GM21367 (cell line): Measurements from ENCODE around the gene IRAK2.
"Not testable (repeated sequence)": the region's sequence is repeated elsewhere in the genome, so short reads cannot be mapped to it uniquely, and the experiment has no call there.

ENCODE experiments used
- ATAC-seq: cut with Tn5 transposase; IDR thresholded peaks from one replicate; pipeline ENCODE4 v1.9.1; 2021; ENCODE audit not compliant: unreplicated experiment

IRAK2 gene, protein sequence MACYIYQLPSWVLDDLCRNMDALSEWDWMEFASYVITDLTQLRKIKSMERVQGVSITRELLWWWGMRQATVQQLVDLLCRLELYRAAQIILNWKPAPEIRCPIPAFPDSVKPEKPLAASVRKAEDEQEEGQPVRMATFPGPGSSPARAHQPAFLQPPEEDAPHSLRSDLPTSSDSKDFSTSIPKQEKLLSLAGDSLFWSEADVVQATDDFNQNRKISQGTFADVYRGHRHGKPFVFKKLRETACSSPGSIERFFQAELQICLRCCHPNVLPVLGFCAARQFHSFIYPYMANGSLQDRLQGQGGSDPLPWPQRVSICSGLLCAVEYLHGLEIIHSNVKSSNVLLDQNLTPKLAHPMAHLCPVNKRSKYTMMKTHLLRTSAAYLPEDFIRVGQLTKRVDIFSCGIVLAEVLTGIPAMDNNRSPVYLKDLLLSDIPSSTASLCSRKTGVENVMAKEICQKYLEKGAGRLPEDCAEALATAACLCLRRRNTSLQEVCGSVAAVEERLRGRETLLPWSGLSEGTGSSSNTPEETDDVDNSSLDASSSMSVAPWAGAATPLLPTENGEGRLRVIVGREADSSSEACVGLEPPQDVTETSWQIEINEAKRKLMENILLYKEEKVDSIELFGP

DNA sequence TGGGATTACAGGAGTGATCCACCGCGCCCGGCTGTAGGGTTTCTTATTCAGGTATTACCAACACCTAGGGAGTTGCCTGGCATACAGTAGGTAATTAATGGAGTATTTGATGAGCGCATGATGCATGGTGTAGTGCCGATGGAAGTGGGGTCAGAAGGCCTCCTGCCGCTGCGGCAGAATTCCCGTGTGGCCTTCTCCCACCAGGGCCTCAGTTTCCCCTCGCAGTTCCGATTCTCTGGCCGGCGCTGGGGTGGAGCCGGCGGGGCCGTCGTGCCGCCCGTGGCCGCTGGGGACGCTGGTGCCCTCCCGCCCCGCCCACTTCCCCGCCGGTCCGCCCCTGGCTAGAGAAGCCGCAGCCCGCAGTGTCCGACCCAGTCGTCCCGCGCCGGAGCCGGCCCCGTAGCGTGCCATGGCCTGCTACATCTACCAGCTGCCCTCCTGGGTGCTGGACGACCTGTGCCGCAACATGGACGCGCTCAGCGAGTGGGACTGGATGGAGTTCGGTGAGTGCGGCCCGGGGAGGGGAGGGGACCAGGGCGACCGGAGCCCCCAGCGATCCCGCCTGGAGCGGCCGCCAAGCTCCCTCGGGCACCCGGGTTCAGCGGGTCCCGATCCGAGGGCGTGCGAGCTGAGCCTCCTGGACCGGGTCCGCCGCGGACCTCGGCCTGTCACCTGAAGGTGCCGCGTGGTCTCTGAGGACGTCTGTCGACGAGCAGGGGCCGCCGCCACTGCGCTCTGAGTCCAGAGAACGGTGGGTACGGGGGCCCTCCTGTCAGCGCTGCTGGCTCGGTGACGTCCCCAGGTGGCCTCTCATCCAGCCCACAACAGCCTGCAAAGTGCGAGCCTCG is at the start of gene IRAK2:
TSS of gene IRAK2 (plus strand) at position 374 of the 848 bp plus-strand sequence. CDS start at position 410, 36 bp downstream.
- no peak for ATAC-seq

GRCh38 chr3:10115326-10116137 is 49.2 kb upstream of the IRAK2 start, which contains the start of gene BRK1:
BRK1 (plus strand) TSS chr3:10115675; CDS start chr3:10115702, 27 bp downstream.
- peak; percentile 95 for ATAC-seq

DNA sequence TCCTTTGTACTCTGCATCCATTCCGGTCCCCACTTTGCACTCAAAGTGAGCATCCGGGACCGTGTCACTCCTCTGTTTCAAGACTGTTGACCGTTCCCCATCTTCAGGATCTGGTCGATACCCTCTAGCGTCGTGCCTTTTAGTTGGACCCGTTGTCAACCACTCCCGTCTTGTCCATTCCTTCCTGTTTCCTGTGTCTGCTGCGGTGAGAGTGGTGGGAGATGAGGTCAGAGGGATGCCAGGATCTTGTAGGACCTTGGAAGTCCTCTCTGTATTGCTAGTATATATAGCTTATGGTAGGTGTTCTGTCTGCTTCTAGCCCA is 48.6 kb upstream of the IRAK2 start:
- no peak for ATAC-seq

GRCh38 chr3:10116928-10117327 is 47.8 kb upstream of the IRAK2 start:
- ATAC-seq, result no peak

DNA sequence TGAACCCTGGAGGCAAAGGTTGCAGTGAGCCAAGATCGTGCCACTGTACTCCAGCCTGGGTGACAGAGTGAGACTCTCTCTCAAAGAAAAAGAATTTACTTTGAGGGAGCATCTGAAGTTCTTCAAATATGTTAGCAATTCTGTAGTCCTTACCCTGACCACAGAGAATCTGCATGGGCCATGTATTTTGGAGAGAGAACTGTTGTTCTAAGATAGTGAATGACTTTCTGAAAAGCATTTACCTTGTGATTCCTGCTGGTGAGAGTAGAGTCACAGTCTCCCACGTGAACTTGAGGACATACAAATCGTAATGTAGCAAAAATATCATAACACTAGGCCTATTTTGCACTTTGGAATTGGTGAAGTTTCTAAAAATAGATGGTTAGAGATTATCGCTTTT is 45.3 kb upstream of the IRAK2 start:
- no peak for ATAC-seq

DNA sequence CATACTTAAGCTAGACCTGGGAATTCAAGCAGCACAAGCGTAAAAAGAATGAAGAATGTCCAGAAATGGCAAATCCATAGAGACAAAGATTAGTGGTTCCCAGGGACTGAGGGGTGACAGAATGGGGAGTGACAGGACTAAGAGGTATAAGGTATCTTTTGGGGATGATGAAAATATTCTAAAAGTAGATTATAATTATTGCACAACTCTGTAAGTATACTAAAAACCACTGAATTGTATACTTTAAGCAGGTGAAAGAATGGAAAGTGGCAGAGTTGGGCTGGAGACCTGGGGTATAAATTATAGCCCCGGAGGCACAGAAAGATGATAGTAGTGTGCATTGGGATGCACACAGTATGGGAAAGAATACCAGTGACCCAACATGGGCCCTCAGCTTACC is 43.7 kb upstream of the IRAK2 start:
- ATAC-seq, result no peak

DNA sequence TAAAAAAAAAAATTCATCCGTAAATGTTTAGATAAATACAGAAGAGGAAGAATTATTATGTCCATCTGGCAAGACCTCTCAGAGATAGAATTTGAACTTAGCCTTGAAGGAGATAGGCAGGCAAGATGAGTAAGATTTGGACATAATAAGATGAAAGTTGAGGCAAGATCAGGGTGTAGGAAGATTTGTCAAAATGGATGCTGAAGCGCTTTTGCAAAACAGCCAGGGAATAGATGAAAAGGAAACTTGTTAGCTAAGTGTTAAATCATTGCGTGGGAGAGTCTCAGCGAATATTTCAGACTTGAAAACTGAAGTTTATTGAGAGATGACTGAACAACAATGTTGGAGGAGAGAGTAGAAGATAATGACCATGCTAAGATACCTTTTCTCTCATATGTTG is 42.0 kb upstream of the IRAK2 start:
- ATAC-seq, result no peak

- not testable (repeated sequence) for ATAC-seq
Observed at GRCh38 chr3:10135872-10136271, 28.8 kb upstream of the IRAK2 start.

DNA sequence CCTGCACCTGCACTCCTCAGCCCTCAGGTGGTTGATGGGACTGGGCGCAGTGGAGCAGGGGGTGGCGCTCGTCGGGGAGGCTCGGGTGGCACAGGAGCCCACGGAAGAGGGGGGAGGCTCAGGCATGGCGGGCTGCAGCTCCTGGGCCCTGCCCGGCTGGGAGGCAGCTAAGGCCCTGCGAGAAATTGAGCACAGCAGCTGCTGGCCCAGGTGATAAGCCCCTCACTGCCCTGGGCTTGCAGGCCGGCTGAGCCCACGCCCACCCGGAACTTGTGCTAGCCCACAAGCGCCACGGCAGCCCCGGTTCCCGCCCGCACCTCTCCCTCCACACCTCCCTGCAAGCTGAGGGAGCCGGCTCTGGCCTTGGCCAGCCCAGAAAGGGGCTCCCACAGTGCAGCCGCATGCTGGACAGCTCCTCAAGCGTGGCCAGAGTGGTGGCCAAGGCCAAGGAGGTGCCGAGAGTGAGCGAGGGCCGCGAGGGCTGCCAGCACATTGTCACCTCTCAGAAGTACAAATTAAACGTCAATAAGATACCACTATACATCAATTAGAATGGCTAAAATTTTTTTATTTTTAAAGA is 28.2 kb upstream of the IRAK2 start:
- ATAC-seq, result no peak

DNA sequence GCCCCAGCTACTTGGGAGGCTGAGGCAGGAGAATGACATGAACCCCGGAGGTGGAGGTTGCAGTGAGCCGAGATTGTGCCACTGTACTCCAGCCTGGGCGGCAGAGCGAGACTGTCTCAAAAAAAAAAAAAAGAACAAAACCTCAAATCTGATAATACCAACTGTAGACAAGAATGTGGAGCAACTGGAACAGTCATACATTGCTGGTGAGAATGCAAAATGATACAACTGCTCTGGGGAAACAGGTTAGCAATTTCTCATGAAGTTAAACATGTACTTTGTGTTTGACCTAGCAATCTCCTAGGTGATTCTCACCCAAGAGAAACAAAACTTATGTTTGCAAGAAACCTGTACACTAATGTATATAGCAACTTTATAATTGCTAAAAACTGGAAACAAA is 27.5 kb upstream of the IRAK2 start:
- ATAC-seq, result no peak

DNA sequence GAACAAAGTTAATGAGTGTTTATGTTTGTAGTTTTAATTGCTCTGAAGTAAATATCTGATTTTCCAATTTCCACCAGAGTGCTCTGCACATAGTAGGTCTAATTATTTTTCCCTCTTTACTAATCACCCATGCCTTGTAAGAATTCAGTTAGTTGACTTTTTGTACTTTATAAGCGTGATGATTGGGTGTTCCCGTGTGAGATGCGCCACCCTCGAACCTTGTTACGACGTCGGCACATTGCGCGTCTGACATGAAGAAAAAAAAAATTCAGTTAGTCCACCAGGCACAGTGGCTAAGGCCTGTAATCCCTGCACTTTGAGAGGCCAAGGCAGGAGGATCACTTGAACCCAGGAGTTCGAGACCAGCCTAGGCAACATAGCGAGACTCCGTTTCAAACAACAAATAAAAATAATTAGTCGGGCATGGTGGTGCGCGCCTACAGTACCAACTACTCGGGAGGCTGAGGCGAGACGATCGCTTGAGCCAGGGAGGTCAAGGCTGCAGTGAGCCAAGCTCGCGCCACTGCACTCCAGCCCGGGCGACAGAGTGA is 23.6 kb upstream of the IRAK2 start:
- ATAC-seq, result no peak

DNA sequence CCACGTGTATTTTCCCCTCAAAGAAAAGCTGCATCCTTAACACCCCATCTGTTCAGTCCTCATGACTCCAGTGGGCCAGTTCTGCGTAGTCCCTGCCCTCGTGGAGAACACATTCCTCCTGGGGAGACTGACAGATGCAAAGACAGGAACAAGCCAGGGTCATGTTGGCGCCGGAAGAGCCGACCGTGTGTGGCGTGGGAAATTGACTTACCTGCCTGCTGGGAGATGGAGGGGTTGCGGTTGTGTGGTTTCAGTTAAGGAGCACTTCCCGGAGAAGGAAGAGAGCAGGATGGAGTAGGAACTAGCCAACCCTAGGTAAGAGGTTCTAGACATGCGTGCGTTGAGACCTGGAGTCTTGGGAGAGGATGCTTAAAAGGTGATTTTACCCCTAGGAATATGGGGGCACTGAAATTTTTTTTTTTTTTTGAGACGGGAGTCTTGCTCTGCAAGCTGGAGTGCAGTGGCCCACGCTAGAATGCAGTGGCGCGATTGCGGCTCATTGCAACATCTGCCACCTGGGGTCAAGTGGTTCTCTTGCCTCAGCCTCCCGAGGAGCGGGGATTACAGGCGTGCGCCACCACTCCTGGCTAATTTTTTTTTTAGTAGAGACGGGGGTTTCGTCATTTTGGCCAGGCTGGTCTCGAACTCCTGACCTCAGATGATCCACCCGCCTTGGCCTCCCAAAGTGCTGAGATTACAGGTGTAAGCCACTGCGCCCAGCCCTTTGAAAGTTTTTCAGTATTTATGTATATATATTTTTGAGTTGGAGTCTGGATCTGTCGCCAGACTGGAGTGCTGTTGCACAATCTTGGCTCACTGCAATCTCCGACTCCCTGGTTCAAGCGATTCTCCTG is 21.8 kb upstream of the IRAK2 start:
- no peak for ATAC-seq

- ATAC-seq, result no peak
Observed at GRCh38 chr3:10145685-10146084, 19.0 kb upstream of the IRAK2 start.

DNA sequence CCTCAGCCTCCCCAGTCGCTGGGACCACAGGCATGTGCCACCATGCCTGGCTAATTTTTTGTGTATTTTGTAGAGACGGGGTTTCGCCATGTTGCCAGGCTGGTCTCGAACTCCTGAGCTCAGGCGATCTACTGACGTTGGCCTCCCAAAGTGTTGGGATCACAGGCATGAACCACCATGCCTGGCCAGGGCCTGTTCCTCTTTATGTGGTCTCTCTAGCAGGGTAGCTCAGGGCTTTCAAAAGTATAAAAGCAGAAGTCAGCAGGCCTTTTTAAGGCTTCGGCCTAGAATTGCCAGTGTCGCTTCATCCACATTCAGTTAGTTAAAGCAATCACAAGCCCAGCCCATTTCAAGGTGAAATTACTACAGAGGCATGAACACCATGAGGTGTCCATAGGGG is 15.5 kb upstream of the IRAK2 start:
- no peak for ATAC-seq

- no peak for ATAC-seq
Observed at GRCh38 chr3:10150987-10151386, 13.7 kb upstream of the IRAK2 start.

DNA sequence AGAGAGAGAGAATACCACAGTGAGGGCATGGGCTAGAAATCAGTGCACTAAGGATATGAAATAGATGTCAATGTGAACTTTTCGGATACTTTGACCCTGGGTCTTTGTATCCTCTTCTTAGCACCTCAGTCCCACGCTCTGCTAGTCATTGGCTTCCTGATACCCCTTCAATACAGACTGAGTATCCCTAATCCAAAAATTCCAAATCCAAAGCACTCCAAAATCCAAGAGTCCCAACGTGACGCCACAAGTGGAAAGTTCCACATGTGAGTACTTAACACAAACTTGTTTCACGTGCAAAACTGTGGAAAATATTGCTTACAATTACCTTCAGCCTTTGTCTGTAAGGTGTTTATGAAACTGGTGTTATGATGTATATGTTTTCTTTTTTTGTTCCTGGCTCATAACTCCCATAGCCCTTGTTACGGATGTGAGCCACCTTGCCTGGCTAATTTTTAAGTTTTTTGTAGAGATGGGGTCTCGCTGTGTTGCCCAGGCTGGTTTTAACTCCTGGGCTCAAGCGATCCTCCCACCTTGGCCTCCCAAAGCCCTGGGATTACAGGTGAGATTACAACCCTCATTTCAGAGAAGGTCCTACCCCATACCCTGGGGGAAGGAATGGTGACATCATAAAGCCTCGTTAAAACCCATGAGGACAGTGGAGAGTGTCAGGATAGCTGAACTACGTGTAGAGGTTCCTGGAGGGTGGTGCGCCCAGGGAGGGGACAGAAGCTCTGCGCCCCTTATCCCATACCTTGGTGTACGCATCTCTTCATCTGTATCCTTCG is 10.2 kb upstream of the IRAK2 start:
- no peak for ATAC-seq

DNA sequence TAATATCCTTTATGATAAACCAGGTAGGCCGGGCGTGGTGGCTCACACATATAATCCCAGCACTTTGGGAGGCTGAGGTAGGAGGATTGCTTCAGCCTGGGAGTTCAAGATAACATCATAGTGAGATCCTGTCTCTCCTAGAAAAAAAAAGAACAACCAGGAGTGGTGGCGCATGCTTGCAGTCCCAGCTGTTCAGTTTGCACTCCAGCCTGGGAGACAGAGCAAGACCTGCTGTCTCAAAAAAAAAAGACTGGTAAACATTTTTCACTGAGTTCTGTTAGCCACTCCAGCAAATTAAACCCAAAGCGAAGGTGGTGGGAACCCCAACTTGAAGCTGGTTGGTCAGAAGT is 9.6 kb upstream of the IRAK2 start:
- no peak for ATAC-seq

DNA sequence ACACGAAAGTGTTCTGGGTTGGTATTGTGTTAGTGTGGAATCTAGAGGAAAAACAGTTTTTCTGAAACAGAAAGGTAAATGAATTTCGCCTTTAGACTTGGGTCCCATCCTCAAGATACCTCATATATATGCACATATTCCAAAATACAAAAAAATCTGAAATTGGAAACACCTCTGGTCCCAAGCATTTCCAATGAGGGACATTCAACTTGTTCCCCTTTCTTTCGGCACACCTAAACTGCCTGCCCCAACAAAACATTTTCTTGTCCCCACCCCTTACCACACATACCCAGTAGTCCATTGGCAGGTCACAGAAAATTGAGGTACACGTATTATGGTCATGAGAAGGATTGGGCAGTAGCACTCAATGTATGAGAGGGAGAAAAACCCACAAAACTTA is 9.1 kb upstream of the IRAK2 start:
- no peak for ATAC-seq

DNA sequence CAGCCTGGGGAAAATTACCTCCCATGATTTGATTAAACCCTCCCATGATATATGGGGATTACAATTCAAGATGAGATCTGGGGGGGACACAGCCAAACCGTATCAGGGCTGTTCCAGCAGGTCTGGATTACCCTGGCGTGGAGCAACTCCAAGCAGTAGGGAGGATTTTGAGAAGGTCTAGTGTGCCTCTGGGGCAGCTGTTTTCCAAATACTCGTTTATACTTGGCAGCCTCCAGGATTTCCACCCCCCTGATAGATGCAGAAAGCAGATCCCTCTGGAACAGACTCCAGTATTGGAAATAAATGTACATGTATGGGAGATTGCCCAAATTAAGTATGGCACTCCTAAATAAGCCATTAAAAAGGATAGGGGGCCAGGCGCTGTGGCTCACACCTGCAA is 7.7 kb upstream of the IRAK2 start:
- ATAC-seq, result no peak
